ENCODE data around the gene UTS2R. TPM values are rescaled to one million over a fixed set of nuclear protein-coding genes. Genes with fewer than 3 reads are reported as not detected.

Gene UTS2R
- total RNA-seq, 2 experiments from 2014 or later, result not detected

DNA sequence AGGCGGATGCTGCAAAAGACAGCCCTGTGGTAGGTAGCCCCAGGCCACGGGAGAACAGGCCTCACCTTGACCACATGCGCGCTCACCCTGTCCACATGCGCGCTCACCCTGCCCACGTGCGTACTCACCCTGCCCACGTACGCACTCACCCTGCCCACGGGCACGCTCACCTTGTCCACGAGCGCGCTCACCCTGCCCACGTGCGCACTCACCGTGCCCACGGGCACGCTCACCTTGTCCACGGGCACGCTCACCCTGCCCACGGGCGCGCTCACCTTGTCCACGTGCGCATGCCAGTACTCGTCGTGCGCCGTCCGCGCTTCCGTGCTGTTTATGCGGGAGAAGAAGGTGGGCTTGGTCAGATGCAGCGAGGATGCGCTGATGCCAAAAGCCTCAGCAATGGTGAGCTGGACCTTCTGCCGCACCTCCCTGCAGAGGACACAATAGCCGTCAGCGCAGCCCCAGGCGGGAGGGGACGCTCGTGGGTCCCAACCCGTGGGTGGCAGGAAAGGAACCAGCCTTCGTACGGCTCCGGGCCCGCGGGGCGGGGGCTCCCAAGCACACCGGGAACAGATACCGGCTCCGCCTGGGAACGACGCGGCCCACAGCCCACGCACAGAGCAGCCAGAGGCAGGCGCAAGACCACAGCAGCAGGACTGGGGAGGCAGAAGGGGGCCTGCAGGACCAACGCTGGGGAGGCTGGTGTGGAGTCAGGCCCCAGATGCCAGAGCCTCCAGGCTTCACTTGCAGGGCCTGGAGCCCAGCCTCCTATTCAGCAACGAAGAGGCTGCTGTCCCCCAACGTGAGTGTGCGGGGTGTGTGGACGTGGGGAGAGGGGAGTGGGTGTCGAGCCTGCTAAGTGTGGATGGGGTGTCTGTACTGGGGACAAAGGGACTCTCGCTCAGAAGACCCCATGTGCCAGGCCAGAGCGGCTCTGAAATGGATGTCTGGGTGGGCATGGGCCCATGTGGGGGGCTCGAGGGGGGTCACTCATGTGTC lies 32.4 kb downstream of the UTS2R start:
- Mint-ChIP-seq H3K9me3 (no peaks in the 10 kb centered on the region), H3K27ac (no peak overlapping the region), H3K36me3 (ENCODE audit: low read depth) (peaks cover 41% of the 10 kb centered on the region), H3K27me3 (no peaks in the 10 kb centered on the region), H3K4me3 (no peak overlapping the region), H3K4me1 (ENCODE audit: low read depth) (peaks cover 17% of the 10 kb centered on the region)
- CTCF ChIA-PET, result no interaction called here
- ATAC-seq (ENCODE audit: poor library complexity) (no peak), DNase-seq (no peak)
- no peak for TF ChIP-seq CTCF (IDR thresholded peaks at IDR 0.05)
- H3K4me3 ChIP-seq (ENCODE audit: low read length), result no peak overlapping the region
- H3K9me3 ChIP-seq (ENCODE audit: control insufficient read depth in 1 of 2, insufficient read depth in 1 of 2, low read length in 2 of 2), result no peaks in the 10 kb centered on the region
- H3K27me3 ChIP-seq (ENCODE audit: control insufficient read depth in 1 of 2, insufficient read depth in 2 of 2, low read length in 2 of 2), result no peaks in the 10 kb centered on the region
- peaks cover 21% of the 10 kb centered on the region for H3K4me1 ChIP-seq (ENCODE audit: insufficient read depth, low read length)
- POLR2A ChIA-PET, result no interaction called here
- intact Hi-C loops (cut with DNase I, micrococcal nuclease), result no loop called here
- H3K36me3 ChIP-seq (ENCODE audit: insufficient read depth, low read length), result peaks cover 22% of the 10 kb centered on the region
- H3K27ac ChIP-seq (ENCODE audit: low read depth in 1 of 2, low read length in 2 of 2), result no peak overlapping the region

DNA sequence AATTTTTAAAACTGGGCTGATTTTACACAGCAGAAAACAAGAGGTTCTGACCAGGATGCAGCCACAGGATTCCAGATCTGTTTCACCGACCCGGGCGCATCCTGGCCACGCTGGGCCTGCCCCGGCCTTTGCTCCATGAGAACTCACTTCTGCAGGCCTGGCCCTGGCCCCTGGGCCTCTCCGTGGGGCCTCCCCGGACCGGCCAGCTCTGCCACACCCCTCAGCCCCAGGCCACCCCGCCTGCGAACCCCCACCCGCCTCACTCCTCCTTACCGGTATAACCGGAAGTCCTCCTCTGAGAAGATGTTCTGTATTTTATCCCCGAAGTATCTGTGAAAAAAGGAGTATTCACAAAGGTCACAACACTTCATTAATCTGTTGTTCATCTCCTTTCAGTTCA lies 33.5 kb downstream of the UTS2R start:
- peaks cover 17% of the 10 kb centered on the region for H3K4me1 ChIP-seq (ENCODE audit: insufficient read depth, low read length)
- no peak for ATAC-seq (ENCODE audit: poor library complexity)
- Mint-ChIP-seq H3K4me3 (no peak overlapping the region), H3K36me3 (ENCODE audit: low read depth) (peaks cover 48% of the 10 kb centered on the region), H3K27me3 (no peaks in the 10 kb centered on the region), H3K4me1 (ENCODE audit: low read depth) (peaks cover 16% of the 10 kb centered on the region), H3K27ac (no peak overlapping the region), H3K9me3 (no peaks in the 10 kb centered on the region)
- no peaks in the 10 kb centered on the region for H3K27me3 ChIP-seq (ENCODE audit: control insufficient read depth in 1 of 2, insufficient read depth in 2 of 2, low read length in 2 of 2)
- no peaks in the 10 kb centered on the region for H3K9me3 ChIP-seq (ENCODE audit: control insufficient read depth in 1 of 2, insufficient read depth in 1 of 2, low read length in 2 of 2)
- TF ChIP-seq CTCF (IDR thresholded peaks at IDR 0.05), result no peak
- ChIA-PET CTCF (no interaction called here), POLR2A (no interaction called here)
- intact Hi-C loops (cut with DNase I, micrococcal nuclease), result no loop called here
- no peak overlapping the region for H3K27ac ChIP-seq (ENCODE audit: low read depth in 1 of 2, low read length in 2 of 2)
- peaks cover 26% of the 10 kb centered on the region for H3K36me3 ChIP-seq (ENCODE audit: insufficient read depth, low read length)
- DNase-seq, result no peak
- no peak overlapping the region for H3K4me3 ChIP-seq (ENCODE audit: low read length)

DNA sequence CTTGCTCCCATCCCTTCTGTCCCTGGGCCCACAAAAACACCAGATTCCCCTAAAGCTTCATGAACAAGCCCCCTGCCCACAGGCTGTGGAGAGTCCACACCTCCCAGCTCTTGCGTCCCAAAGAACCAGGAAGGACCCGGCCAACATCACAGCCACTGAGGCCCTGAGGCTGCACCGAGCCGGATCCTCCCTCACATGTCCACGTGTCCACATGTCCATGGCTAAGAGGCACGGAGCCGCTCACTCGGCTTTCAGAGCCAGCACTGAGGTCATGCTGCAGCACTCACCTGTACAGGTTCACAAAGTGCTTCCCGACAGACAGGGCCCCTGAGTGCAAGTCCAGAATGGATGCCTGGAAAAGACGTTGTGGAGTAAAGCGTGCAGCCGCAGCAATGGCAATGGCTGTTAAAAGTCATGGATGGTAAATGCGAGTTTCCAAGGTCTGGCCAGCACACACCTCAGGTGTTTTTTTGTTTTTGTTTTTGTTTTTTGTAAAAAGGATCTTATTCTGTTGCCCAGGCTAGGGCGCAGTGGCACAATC lies 34.6 kb downstream of the UTS2R start:
- H3K4me1 Mint-ChIP-seq (ENCODE audit: low read depth), result peaks cover 7% of the 10 kb centered on the region
- intact Hi-C loops (cut with DNase I, micrococcal nuclease), result no loop called here

More for the DNA sequence above, 34.6 kb downstream of the UTS2R start:
- ChIA-PET CTCF (no interaction called here), POLR2A (no interaction called here)
- no peaks in the 10 kb centered on the region for H3K27me3 Mint-ChIP-seq
- ATAC-seq (ENCODE audit: poor library complexity) (no peak), DNase-seq (no peak)
- H3K27me3 ChIP-seq (ENCODE audit: control insufficient read depth in 1 of 2, insufficient read depth in 2 of 2, low read length in 2 of 2), result no peaks in the 10 kb centered on the region
- H3K9me3 Mint-ChIP-seq, result no peaks in the 10 kb centered on the region
- no peak overlapping the region for H3K27ac ChIP-seq (ENCODE audit: low read depth in 1 of 2, low read length in 2 of 2)
- TF ChIP-seq CTCF (IDR thresholded peaks at IDR 0.05), result no peak
- H3K9me3 ChIP-seq (ENCODE audit: control insufficient read depth in 1 of 2, insufficient read depth in 1 of 2, low read length in 2 of 2), result no peaks in the 10 kb centered on the region
- peaks cover 39% of the 10 kb centered on the region for H3K36me3 Mint-ChIP-seq (ENCODE audit: low read depth)
- H3K4me3 Mint-ChIP-seq, result no peak overlapping the region
- no peak overlapping the region for H3K4me3 ChIP-seq (ENCODE audit: low read length)
- peaks cover 8% of the 10 kb centered on the region for H3K4me1 ChIP-seq (ENCODE audit: insufficient read depth, low read length)
- H3K27ac Mint-ChIP-seq, result no peak overlapping the region
- H3K36me3 ChIP-seq (ENCODE audit: insufficient read depth, low read length), result peaks cover 27% of the 10 kb centered on the region

All from CD4-positive, alpha-beta T cell (primary cell).